Measurements from ENCODE around the gene FUT8.

DNA sequence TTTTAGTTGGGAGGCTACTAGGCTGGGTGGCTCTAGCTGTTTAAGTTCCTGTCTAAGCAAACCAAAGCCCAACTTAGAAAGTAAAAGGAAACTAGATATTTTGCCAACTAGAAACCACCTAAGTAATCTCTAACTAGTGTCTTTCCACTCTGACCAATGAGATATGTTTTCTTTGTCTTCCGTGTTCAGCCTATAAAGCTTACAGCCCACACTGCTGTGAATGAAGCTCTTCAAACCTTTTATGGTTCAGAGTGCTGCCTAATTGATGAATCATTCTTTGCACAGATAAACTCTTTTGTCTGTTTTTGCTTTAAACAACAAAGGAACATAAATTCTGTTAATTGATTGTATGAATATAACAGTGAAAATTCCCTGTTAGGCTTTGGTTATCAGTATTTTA is 66.1 kb downstream of the FUT8 start:
- TF ChIP-seq, protein P1, sequence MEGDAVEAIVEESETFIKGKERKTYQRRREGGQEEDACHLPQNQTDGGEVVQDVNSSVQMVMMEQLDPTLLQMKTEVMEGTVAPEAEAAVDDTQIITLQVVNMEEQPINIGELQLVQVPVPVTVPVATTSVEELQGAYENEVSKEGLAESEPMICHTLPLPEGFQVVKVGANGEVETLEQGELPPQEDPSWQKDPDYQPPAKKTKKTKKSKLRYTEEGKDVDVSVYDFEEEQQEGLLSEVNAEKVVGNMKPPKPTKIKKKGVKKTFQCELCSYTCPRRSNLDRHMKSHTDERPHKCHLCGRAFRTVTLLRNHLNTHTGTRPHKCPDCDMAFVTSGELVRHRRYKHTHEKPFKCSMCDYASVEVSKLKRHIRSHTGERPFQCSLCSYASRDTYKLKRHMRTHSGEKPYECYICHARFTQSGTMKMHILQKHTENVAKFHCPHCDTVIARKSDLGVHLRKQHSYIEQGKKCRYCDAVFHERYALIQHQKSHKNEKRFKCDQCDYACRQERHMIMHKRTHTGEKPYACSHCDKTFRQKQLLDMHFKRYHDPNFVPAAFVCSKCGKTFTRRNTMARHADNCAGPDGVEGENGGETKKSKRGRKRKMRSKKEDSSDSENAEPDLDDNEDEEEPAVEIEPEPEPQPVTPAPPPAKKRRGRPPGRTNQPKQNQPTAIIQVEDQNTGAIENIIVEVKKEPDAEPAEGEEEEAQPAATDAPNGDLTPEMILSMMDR (IDR thresholded peaks at IDR 0.05) = no peak
- TF ChIP-seq POLR2A (IDR thresholded peaks at IDR 0.05) = no peak
